Bone marrow (tissue), 2 donors: ENCODE data around the gene ACP1.
"Not testable (repeated sequence)": the region's sequence is repeated elsewhere in the genome, so short reads cannot be mapped to it uniquely, and the experiment has no call there.

Source experiments
- DNase-seq, 2 donors: peaks; one replicate each; lab custom pipeline; 2025; lab: John Stamatoyannopoulos, UW

ACP1 gene

GRCh38 chr2:310994-311393 is 46.2 kb downstream of the ACP1 start:
- no peak for DNase-seq

- no peak for DNase-seq
Observed at GRCh38 chr2:313991-314390, 49.2 kb downstream of the ACP1 start.

GRCh38 chr2:314561-315336 is 50.0 kb downstream of the ACP1 start:
- no peak for DNase-seq

GRCh38 chr2:315925-316324 is 51.2 kb downstream of the ACP1 start:
- not testable (repeated sequence) for DNase-seq

GRCh38 chr2:316381-316780 is 51.6 kb downstream of the ACP1 start:
- no peak for DNase-seq

- no peak for DNase-seq
Observed at GRCh38 chr2:317501-318424, 53.0 kb downstream of the ACP1 start.

GRCh38 chr2:319059-319600 is 54.4 kb downstream of the ACP1 start:
- DNase-seq, result no peak

- DNase-seq, result no peak
Observed at GRCh38 chr2:320561-320960, 55.8 kb downstream of the ACP1 start.

- no peak for DNase-seq
Observed at GRCh38 chr2:322326-322725, 57.6 kb downstream of the ACP1 start.

- DNase-seq, result no peak
Observed at GRCh38 chr2:323035-323434, 58.3 kb downstream of the ACP1 start.
